NCI-H2196 treated with DMSO at 0.1 percent for 48 hours (cell line): Measurements from ENCODE around the gene PPP1R37.

Experiments used
- DNase-seq: peaks from one replicate; lab custom pipeline; 2025; ENCODE audit not compliant: unreplicated experiment; lab: John Stamatoyannopoulos, UW

Gene PPP1R37

GRCh38 chr19:45168767-45169351, 75.9 kb downstream of the PPP1R37 start:
- no peak for DNase-seq

DNA sequence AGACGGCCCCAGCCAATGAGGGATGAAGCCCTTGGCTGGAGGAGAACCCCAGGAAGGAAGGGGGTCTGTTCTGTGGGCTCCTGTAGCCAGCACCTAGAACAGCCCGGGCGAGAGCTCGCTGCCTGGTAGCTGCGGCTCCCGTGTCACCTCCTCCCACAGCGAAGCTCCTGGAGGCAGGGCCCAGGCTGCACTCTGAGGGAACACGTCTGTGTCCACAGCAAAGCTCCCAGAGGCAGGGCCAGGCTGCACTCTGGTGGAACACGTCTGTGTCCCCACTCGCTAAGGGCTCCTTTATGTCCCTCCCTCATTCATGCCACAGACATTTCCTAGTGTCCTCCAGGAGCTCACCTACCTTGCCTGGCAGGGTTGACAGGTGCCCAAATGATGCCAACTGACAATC, 76.6 kb downstream of the PPP1R37 start:
- DNase-seq, result no peak

GRCh38 chr19:45170146-45171106, 77.4 kb downstream of the PPP1R37 start:
- DNase-seq, result no peak

GRCh38 chr19:45171211-45171623, 78.2 kb downstream of the PPP1R37 start:
- no peak for DNase-seq

GRCh38 chr19:45172173-45172572, 79.2 kb downstream of the PPP1R37 start:
- no peak for DNase-seq

- no peak for DNase-seq
Observed at GRCh38 chr19:45172611-45173208, 79.7 kb downstream of the PPP1R37 start.

DNA sequence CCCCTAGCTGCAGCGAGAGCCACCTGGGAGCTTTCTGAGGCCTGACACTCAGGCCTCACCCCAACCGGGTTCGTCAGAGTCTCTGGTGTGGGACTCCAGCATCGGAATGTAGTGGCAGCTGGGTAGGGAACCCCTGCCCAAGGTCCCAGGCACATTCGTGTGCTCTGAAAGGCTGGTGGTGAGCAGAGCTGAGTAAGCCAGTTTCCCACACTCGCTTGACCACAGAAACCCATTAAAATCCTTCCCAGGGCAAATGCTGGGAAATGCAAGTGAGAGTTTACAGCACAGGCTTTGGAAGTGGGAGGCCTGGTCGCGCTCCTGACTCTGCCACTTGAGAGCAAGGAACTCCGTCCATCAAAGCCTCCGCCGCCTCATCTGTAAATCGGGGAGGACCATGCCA, 80.8 kb downstream of the PPP1R37 start:
- DNase-seq, result no peak

DNA sequence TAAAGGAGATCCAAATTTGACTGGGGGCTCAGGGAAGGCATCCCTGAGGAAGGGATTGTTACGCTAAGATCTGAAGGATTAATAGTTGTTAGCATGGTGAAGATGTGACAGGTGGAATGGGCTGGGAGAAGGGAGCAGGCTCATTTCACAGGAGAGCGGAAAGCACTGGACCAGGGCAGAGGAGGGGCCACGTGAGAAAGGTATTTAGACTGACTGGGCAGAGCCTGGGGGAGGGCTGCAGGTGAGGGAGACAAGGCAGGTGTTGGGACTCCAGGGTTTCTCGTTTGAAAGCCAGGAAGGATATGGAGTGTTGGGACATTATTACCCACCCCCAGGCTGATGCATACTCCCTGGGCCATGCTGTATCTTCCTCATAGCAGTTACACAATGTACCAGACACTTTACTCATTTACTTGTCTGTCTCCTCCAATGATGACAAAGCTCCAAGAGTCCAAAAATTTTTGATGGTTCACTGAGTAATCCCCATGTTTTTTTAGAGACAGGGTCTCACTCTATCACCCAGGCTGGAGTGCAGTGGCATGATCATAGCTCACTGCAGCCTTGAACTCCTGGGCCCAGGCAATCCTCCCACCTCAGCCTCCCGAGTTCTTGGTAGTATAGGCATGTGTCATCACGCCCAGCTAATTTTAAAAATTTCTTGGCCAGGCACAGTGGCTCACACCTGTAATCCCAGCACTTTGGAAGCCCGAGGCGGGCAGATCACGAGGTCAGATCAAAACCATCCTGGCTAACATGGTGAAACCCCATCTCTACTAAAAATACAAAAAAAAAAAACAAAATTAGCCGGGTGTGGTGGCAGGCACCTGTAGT, 82.8 kb downstream of the PPP1R37 start:
- no peak for DNase-seq

DNA sequence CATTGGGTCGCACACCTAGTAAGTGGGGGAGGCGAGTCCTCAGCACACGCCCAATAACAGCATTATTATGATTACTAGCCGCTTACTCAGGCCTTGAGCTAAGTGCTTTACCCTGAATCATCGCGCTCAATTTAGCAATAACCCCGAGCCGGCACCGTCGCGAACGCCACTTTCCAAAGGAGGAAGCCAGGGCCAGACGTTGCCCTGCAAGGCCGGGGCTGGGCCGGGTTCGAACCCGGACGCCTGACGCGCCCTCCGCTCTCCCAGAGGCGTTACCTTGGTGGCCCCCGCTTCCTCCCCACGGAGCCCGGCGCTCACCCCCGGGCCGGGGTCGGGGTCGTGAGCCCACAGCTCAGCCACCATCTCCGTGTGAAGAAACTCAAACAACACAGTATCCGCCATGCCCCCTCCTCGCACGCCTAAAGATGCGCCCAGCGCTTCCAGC, 84.9 kb downstream of the PPP1R37 start, which contains the start of gene TRAPPC6A:
Gene TRAPPC6A, minus strand, starts transcription at position 421 of the 445 bp plus-strand sequence. Its CDS starts 19 bp downstream, at position 402.
- no peak for DNase-seq

DNA sequence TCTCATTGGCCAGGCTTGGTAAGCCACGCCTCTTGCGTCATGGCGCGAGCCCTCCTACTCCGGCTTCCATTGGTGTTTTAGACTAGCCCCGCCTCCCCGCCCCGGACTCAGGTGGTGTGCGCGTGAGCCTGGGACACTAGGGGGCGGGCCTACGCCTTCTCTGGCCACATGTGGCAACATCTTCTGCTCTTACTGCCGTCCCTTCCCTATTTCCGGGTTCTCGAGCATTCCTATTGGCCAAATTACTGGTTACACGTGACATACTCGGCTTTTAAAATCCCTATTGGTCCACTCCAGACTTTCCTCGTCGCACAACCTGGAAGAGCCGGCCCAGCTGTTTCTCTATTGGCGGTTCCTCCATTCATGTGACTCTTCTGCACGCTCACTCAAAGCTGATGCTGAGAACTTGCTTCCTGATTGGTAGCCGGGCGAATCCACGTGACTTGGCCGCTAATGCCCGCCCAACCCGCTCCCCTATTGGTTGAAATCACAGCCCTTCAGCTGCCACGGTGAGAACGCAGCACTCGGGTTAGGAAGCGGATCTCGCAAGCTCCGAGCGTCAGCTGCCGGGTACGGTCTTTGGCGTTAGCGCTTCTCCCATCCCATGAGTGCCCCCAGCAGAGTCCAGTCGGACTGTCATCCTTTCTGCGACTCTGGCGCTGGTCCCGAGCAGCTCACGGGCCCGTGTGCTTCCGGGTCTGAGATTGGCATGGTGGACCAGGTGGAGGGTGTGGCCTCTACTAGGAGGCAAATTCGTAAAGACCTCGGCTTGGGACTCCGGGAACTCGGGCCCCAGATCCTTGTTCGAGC, 85.5 kb downstream of the PPP1R37 start, which contains the start of gene BLOC1S3:
Gene BLOC1S3, plus strand, starts transcription at position 523 of the 810 bp plus-strand sequence. CDS start 513 bp downstream, outside the sequence.
- DNase-seq, result peak; percentile 100

DNA sequence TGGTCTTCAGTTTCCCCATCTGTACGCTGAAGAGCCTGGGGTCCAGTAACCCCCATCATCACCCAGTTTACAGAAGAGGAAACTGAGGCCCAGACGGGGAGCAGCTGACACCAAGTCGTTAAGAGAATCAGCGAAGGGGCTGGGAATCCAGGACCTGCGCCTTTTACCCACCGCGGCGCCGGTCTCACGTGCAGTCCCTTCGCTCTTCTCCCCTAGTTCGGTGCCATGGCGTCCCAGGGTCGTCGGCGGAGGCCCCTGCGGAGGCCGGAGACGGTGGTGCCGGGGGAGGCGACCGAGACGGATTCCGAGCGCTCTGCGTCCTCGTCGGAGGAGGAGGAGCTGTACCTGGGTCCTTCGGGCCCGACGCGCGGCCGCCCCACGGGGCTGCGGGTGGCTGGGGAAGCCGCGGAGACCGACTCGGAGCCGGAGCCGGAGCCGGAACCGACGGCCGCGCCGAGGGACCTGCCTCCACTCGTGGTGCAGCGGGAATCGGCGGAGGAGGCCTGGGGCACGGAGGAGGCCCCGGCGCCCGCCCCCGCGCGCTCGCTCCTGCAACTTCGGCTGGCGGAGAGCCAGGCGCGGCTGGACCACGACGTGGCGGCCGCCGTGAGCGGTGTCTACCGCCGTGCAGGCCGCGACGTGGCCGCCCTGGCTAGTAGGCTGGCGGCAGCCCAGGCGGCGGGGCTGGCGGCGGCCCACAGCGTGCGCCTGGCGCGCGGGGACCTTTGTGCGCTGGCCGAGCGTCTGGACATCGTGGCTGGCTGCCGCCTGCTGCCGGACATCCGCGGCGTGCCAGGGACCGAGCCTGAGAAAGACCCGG, 86.3 kb downstream of the PPP1R37 start:
- no peak for DNase-seq

- no peak for DNase-seq
Observed at GRCh38 chr19:45179892-45180370, 87.0 kb downstream of the PPP1R37 start.

- no peak for DNase-seq
Observed at GRCh38 chr19:45180936-45181335, 88.0 kb downstream of the PPP1R37 start.

- no peak for DNase-seq
Observed at GRCh38 chr19:45182758-45183157, 89.8 kb downstream of the PPP1R37 start.

DNA sequence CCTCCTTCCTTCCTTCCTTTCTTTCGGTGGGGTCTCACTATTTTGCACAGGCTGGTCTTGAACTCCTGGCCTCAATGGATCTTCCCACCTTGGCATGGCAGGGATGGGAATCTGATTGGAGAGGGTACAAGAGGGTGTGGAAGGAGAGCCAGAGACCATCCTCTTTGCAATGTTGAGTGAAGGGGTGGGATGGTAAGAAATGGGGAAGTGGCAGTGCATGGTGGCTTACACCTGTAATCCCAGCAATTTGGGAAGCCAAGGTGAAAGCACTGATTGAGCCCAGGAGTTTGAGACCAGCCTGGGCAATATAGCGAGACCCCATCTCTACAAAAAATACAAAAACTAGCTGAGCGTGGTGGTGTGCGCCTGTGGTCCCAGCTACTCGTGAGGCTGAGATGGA, 91.1 kb downstream of the PPP1R37 start:
- DNase-seq, result no peak

GRCh38 chr19:45186509-45187334, 93.7 kb downstream of the PPP1R37 start:
- DNase-seq, result no peak

- DNase-seq, result no peak
Observed at GRCh38 chr19:45187421-45188100, 94.6 kb downstream of the PPP1R37 start.
